Ammon's horn (tissue), 1 donor: ENCODE data around the gene FOXB1.

Experiments used
- DNase-seq: peaks from one replicate; pipeline ENCODE4 v3.0.0-alpha.2; 2016; ENCODE audit warnings: low spot score

The FOXB1 gene

GRCh38 chr15:60004009-60004845 lies at the start of gene FOXB1:
FOXB1 (plus strand) TSS chr15:60004311; CDS start chr15:60004964, 653 bp downstream.
- no peak for DNase-seq

DNA sequence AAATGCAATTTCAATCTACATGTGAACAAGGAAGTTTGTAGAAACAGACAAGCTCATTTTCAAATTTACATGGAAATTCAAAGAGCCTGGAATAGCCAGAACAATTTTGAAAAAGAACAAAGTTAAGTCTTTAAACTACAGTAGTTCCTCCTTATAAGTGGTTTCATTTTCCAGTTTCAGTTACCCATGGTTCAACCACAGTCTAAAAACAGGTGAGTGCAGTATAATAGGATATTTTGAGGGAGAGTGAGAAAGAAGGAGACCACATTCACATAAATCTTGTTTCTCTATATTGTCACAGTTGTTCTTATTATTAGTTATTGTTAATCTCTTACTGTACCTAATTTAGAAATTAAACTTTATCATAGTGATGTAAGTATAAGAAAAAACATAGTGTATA lies 45.8 kb upstream of the FOXB1 start:
- DNase-seq, result no peak

DNA sequence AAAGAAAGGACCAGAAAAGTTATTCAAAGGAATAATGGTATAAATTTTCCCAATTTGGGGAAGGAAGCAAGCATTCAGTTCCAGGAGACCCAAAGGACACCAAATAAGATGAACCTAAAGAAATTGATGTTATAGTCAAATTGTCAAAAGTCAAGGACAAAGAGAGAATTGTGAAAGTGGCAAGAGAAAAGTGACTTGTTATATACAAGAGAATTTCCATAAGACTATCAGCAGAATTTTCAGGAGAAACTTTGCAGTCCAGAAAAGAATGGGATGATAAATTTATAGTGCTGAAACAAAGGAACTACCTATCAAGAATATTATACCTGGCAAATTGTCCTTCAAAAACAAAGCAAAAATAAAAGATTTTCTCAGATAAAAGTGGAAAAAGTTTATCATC lies 43.8 kb upstream of the FOXB1 start:
- no peak for DNase-seq

DNA sequence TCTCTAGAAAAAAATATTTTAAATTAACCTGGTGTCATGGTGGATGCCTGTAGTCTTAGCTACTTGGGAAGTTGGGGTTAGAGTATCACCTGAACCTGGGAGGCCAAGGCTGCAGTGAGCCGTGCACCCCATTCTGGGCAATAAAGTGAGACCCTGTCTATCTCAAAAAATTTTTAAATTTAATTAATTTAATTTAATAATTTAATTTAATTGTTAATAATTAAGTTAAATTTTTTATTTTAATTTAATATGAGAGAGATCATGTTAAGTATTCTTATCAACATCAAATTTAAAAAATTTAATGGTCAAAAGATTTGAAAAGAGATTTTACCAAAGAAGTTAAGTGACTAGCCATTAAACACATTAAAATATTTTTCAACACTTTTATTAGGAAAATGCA lies 40.8 kb upstream of the FOXB1 start:
- no peak for DNase-seq

GRCh38 chr15:59963925-59964324 lies 40.2 kb upstream of the FOXB1 start:
- no peak for DNase-seq

- DNase-seq, result no peak
Observed at GRCh38 chr15:59965741-59966140, 38.4 kb upstream of the FOXB1 start.

- no peak for DNase-seq
Observed at GRCh38 chr15:59966262-59966661, 37.8 kb upstream of the FOXB1 start.

GRCh38 chr15:59968314-59968713 lies 35.8 kb upstream of the FOXB1 start:
- DNase-seq, result no peak

DNA sequence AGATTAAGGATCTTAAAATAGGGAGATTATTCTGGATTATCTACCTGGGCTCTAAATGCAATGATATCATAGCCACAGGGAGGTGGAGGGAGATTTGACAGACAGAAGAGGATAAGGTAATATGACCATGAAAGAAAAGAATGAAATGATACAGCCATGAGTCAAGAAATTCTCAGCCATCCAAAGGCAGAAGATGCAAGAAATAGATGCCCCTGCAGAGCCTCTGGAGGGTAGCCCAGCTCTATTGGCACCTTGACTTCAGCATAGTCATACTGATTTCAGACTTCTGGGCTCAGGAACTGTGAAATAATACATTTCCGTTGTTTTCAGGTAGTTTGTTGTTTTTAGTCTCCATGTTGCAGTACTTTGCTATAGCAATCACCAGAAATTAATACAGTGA lies 31.9 kb upstream of the FOXB1 start:
- DNase-seq, result no peak

GRCh38 chr15:59976480-59977271 lies 27.4 kb upstream of the FOXB1 start:
- no peak for DNase-seq

GRCh38 chr15:59991834-59992233 lies 12.3 kb upstream of the FOXB1 start:
- DNase-seq, result no peak

DNA sequence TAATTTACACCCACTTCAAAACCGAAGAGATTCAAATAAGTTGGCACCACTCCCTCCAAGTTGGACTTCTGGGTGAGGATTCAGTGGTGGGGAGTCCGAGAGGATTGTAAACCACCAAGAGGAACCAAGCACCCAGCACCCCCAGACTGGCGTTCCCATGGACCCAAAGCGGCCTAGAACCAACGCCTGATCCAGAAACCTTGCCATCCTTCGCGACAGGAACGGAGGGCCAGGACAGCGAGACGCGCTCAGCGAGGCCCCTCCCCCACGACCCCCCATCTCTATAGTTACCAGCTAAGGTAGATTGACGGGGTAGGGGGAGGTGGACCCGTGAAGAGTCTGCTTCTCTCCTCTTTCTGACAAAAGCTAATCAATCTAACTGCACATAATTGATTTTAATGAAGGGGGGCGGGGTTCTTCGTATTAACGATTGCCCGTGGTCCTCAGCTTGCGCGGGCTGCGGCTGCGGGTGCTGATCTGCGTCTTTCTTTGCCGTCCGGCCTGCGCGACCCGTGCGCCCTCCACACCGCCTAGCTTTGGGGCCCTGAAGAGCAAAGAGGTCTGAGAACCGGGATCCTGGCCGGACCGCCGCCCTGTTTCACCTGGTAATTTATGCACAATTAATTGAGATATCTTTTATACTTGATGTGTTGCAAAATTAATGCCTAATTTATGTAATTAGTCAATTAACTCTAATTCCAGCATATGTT lies 10.9 kb upstream of the FOXB1 start:
- DNase-seq, result no peak

GRCh38 chr15:59993950-59994401 lies 10.1 kb upstream of the FOXB1 start:
- DNase-seq, result no peak

DNA sequence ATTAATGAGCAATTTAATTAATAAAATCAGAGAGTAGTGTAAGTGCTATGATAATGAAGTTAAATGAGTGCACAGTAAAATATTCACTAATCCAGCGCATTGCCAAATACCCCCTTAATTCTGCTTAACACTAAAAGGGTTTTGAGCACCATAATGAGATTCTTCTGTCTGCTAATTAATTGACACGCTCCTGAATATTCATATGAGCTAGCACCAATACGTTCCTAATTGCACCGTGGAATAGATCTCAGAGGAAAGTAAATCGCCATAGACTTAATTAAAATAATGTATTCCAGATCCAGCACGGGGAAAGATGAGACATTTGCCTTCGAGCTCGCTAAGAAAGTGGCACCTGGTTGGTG lies 9.6 kb upstream of the FOXB1 start:
- no peak for DNase-seq

DNA sequence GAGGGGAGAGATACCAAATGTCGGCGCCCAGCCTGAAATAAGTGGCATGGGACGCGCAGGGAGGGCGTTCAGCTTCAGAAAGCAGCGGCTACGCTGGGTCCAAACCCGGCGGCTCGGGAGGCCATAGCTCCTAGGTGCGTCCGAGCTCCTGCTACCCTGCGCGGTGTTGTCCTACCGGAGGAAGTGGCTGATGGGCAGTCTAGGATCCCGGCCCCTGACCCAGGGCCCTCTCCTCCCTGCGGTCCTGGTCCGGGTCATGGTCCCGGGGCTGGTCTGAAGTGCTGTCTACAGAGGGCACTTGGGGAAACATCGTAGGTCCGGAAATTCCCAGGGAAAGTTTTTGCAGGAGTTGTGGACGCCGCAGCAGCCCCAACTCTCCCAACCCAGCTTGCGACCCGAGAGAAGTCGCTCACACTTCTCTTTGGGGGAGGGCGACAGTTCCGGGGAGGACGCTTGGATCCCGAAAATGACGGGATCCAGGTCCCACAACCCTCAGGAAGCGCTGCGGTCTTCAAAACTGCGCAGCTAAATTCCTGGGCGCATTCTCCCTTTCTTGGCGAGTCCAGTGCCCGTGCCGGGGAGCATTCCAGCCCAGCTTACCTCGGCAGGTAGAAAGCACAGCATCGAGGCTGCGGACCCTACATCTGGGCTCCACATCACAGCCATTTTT lies 9.1 kb upstream of the FOXB1 start:
- DNase-seq, result no peak

GRCh38 chr15:59995568-59996297 lies 8.4 kb upstream of the FOXB1 start:
- DNase-seq, result no peak

GRCh38 chr15:59996298-59997041 lies 7.6 kb upstream of the FOXB1 start:
- DNase-seq, result no peak

- no peak for DNase-seq
Observed at GRCh38 chr15:59997070-59997701, 6.9 kb upstream of the FOXB1 start.

DNA sequence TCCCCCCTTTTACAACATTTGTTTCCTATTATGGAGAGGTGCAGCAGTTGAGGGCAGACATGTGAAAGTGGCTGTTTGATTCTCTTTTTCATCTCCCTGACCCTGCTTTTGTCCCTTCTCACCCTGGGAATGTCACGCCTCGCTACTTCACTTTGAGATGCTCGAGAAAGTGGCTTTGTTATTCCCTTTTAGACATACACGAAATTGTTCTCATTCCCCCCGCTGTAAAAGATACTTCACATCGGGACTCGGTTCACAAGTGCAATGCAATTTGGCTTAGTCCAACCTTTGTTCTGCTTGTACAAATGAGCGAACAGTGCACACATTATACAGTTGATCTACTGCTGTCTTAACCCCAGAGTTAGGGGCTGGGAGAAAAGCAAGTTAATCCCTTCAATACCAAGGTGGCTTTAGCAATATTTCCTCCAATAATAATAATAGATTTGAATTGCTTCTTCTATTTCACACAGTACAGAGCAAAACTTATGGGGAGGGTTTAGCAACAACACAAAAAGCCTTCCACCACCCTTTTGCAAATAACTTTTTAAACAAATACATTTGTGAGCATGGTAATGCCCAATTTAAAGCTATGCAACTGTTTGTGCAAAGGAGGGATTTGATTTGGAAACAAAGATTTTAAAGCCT lies 5.7 kb upstream of the FOXB1 start:
- no peak for DNase-seq
